Thoracic aorta (tissue), 2 donors: Measurements from ENCODE around the gene VARS1. TPM values are rescaled to one million over a fixed set of nuclear protein-coding genes. Genes with fewer than 3 reads are reported as not detected.
A peak's percentile ranks its signal among the peaks of the same experiment; 100 is the strongest.

Experiments
- ATAC-seq: fragments of 150-250 bp; one replicate; pipeline ENCODE4 v1.8.0; 2017; ENCODE audit warnings: low read depth; ENCODE audit not compliant: insufficient number of reproducible peaks, low FRiP score
- DNase-seq: peaks from one replicate; pipeline ENCODE4 v3.0.0-alpha.2; 2020; ENCODE audit warnings: low spot score
- H3K27ac ChIP-seq, 2 donors: fragments of 200-600 bp; sonication (generic); 1 replicate in 1 of 2; 2 replicates in 1 of 2; pipeline ENCODE4 v1.5.1; 2016; ENCODE audit warnings: mild to moderate bottlenecking in 2 of 2, moderate library complexity in 2 of 2
- H3K27me3 ChIP-seq: fragments of 200-600 bp; sonication (generic); replicated peaks from 2 replicates; pipeline ENCODE4 v1.6.0; 2016; ENCODE audit warnings: mild to moderate bottlenecking; ENCODE audit not compliant: insufficient read depth
- H3K36me3 ChIP-seq: fragments of 200-600 bp; sonication (generic); one replicate; pipeline ENCODE4 v1.5.1; 2016
- H3K4me1 ChIP-seq, 2 donors: fragments of 200-600 bp; sonication (generic); 1 replicate in 1 of 2; 2 replicates in 1 of 2; pipeline versions ENCODE4 v1.5.1 to v1.6.0; 2016; ENCODE audit warnings: low read depth in 2 of 2, mild to moderate bottlenecking in 1 of 2; ENCODE audit not compliant: control insufficient read depth in 1 of 2
- H3K4me3 ChIP-seq: fragments of 200-600 bp; sonication (generic); 2 replicates; pipeline ENCODE4 v1.5.1; 2016; ENCODE audit warnings: mild to moderate bottlenecking
- H3K9me3 ChIP-seq: fragments of 200-600 bp; sonication (generic); 2 replicates; pipeline ENCODE4 v1.5.1; 2016
- CTCF ChIP-seq: fragments of 200-600 bp; sonication (generic); IDR thresholded peaks from one replicate; pipeline ENCODE4 v1.5.1; 2019; ENCODE audit warnings: antibody characterized with exemption
- total RNA-seq, 2 donors: library from RNA; depleted of rRNA; stranded (reverse); fragments of >200 nt; gene quantifications; one replicate each; pipeline versions ENCODE4 v1.1.0 to v1.2.3, GENCODE V29; 2016

The VARS1 gene
- total RNA-seq, 2 donors from 2014 or later: 24.8 to 46.8 TPM

GRCh38 chr6:31837369-31838113, 42.0 kb upstream of the VARS1 start:
- no peak for TF ChIP-seq CTCF
- DNase-seq: no peak
- no peaks in the 10 kb centered on the region for H3K27me3 ChIP-seq
- peaks cover 35 to 40% of the 10 kb centered on the region in 2 donors for H3K4me1 ChIP-seq
- H3K27ac ChIP-seq: peak overlapping the region; percentile 27 to 92
- no peak for ATAC-seq
- H3K9me3 ChIP-seq: no peaks in the 10 kb centered on the region
- H3K36me3 ChIP-seq: peaks cover 40% of the 10 kb centered on the region
- H3K4me3 ChIP-seq: peak overlapping the region; percentile 98

GRCh38 chr6:31836474-31837368, 41.2 kb upstream of the VARS1 start:
- peak overlapping the region; percentile 27 to 92 for H3K27ac ChIP-seq
- peak overlapping the region; percentile 98 for H3K4me3 ChIP-seq
- no peaks in the 10 kb centered on the region for H3K9me3 ChIP-seq
- DNase-seq (no peak), ATAC-seq (no peak)
- peaks cover 40% of the 10 kb centered on the region for H3K36me3 ChIP-seq
- TF ChIP-seq CTCF: no peak
- H3K27me3 ChIP-seq: no peaks in the 10 kb centered on the region
- H3K4me1 ChIP-seq: peaks cover 35 to 46% of the 10 kb centered on the region in 2 donors

GRCh38 chr6:31836047-31836473, 40.5 kb upstream of the VARS1 start:
- Histone ChIP-seq H3K27ac (peak overlapping the region; percentile 27 to 92), H3K4me1 (peaks cover 41 to 52% of the 10 kb centered on the region in 2 donors), H3K9me3 (no peaks in the 10 kb centered on the region), H3K36me3 (peaks cover 40% of the 10 kb centered on the region), H3K4me3 (peak overlapping the region; percentile 98), H3K27me3 (no peaks in the 10 kb centered on the region)
- no peak for DNase-seq
- no peak for ATAC-seq
- TF ChIP-seq CTCF: no peak

- no peak for TF ChIP-seq CTCF
- Histone ChIP-seq H3K4me3 (peak overlapping the region; percentile 98), H3K27ac (peak overlapping the region; percentile 88 to 92), H3K36me3 (peaks cover 26% of the 10 kb centered on the region), H3K4me1 (peaks cover 44 to 57% of the 10 kb centered on the region in 2 donors), H3K27me3 (no peaks in the 10 kb centered on the region), H3K9me3 (no peaks in the 10 kb centered on the region)
- no peak for DNase-seq
- peak; percentile 51 for ATAC-seq
These were observed 39.1 kb upstream of the VARS1 start for GRCh38 chr6:31834367-31835250.
